Ovary (tissue), 9 donors: ENCODE results near the gene PAQR4. TPM values are rescaled to one million over a fixed set of nuclear protein-coding genes. Genes with fewer than 3 reads are reported as not detected.
A peak's percentile ranks its signal among the peaks of the same experiment; 100 is the strongest.

Experiments used
- DNase-seq, 5 donors: peaks; one replicate each; pipeline ENCODE4 v3.0.0-alpha.2; 2019 to 2020
- H3K27ac ChIP-seq, 2 donors: fragments of 200-600 bp; one replicate each; pipeline versions ENCODE4 v1.5.1 to v1.8.0; 2019 to 2022
- H3K27me3 ChIP-seq: fragments of 200-600 bp; one replicate; pipeline ENCODE4 v1.8.0; 2022
- H3K36me3 ChIP-seq: fragments of 200-600 bp; sonication (generic); one replicate; pipeline ENCODE4 v1.5.1; 2019
- H3K4me1 ChIP-seq: one replicate; pipeline ENCODE4 v1.8.1; 2013; ENCODE audit warnings: mild to moderate bottlenecking, moderate library complexity; ENCODE audit not compliant: insufficient read depth
- H3K4me3 ChIP-seq: fragments of 200-600 bp; sonication (generic); one replicate; pipeline ENCODE4 v1.5.1; 2017
- H3K9me3 ChIP-seq, 2 donors: fragments of 200-600 bp in 1 of 2; sonication (generic) in 1 of 2; one replicate each; pipeline versions ENCODE4 v1.5.1 to v1.8.1; 2013 to 2019; ENCODE audit warnings: mild to moderate bottlenecking in 1 of 2, moderate library complexity in 1 of 2
- CTCF ChIP-seq, 3 donors: fragments of 450-650 bp in 2 of 3; fragments of 200-600 bp in 1 of 3; IDR thresholded peaks; one replicate each; pipeline versions ENCODE4 v1.5.1 to v1.8.0; 2016 to 2022; ENCODE audit warnings: antibody characterized with exemption in 3 of 3, mild to moderate bottlenecking in 1 of 3
- EP300 ChIP-seq: sonication (generic); formaldehyde crosslinking; IDR thresholded peaks from one replicate; pipeline ENCODE4 v1.6.1; 2017; ENCODE audit warnings: antibody characterized with exemption
- POLR2A ChIP-seq: fragments of 450-650 bp; IDR thresholded peaks from one replicate; pipeline ENCODE4 v1.6.1; 2017; ENCODE audit warnings: antibody characterized with exemption, mild to moderate bottlenecking, moderate library complexity
- WGBS, 3 donors: extraction: QIAGEN DNeasy Blood & Tissue Kit in 1 of 3; methylation state at CpG; one replicate each; pipeline versions ENCODE4 v1.1.5 to v1.1.7; 2013 to 2017; 5-methylcytosine and 5-hydroxymethylcytosine counted together
- intact Hi-C, 4 donors: fragments of 100-400 bp; cut with DNase I; formaldehyde crosslinking; loops; one replicate each; pipeline versions ENCODE4 v1.11.0 to v1.15.1; 2022 to 2023
- polyA plus RNA-seq, 2 donors: library from polyadenylated mRNA; stranded (reverse); fragments of 200-250 nt in 1 of 2; fragments of 350-450 nt in 1 of 2; fragmentation: Illumina TruSeq in 1 of 2; extraction: RNeasy Lipid Tissue Mini Kit (QIAGEN cat#74804) in 1 of 2; gene quantifications; one replicate each; pipeline ENCODE4 v1.2.3, GENCODE V29; 2013 to 2014
- total RNA-seq, 7 donors: library from RNA; depleted of rRNA in 2 of 7; stranded (reverse); fragments of >200 nt in 2 of 7; fragmentation: NEBNext Ultra II Directional in 3 of 7; extraction: Animal tissue kit (Norgen Biotek cat#: 25700) in 3 of 7; gene quantifications; one replicate each; pipeline versions ENCODE4 v1.1.0 to v1.2.4, GENCODE V29; 2016 to 2023
- donor health status: DM: no; HTN: no; CAD: no; lungs with moderate emphysema.
- donor health status: DM: no; HTN: no; CAD: no.
- donor health status: Bipolar disorder and iron deficiency.
- donor health status: DM: yes; HTN: yes; CAD: no.
- donor health status: DM: no; HTN: no; CAD: no.
- donor health status: DM: yes; HTN: yes; CAD: no.

Gene PAQR4
- total and polyA plus RNA-seq, 9 donors, result 0.30 to 5.7 (median 1.5) TPM

DNA sequence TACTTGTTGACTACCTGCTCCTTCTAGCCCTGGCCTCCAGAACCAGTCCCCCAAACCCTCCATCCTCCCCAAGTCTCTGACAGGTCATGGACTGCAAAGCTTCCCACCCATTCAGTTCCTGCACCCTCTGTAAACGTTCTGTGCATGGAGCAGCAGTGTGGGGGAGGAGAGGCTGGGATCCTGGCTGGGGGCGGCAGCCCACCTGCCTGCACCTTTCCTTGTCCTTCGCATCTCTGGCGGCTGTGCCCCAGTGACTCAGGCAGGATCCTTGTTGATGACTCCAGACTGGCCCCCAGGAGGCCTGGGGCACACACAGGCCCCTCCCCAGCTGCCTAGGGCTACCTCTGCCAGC is 12.7 kb downstream of the PAQR4 start:
- Histone ChIP-seq H3K4me3 (no peak overlapping the region), H3K9me3 (no peaks in the 10 kb centered on the region), H3K27ac (no peak overlapping the region), H3K27me3 (no peaks in the 10 kb centered on the region), H3K36me3 (no peaks in the 10 kb centered on the region), H3K4me1 (peaks cover 8% of the 10 kb centered on the region)
- intact Hi-C loops, result no loop called here
- DNase-seq, result no peak
- no peak for TF ChIP-seq CTCF (IDR thresholded peaks at IDR 0.05)
- TF ChIP-seq POLR2A, result no peak
- TF ChIP-seq EP300, result no peak
- WGBS, 3 donors, result 59 to 66% (median 60%) methylated on average over 4 of the region's 4 CpGs

DNA sequence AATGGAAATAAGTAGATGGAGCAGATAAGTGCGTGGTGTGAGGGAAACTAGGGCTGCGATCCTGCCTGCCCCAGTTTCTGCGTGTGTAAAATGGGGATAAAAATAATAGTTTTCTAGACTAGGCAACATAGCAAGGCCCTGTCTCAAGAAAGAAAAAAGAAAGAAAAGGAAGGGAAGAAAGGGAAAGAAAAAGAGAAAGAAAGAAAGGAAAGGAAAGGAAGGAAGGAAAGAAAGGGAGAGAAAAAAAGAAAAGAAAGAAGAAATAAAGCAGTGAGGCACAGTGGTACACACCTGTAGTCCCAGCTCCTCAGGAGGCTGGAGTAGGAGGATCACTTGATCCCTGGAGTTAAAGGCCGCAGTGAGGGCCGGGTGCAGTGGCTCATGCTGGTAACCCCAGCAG is 13.3 kb downstream of the PAQR4 start:
- Histone ChIP-seq H3K27me3 (no peaks in the 10 kb centered on the region), H3K36me3 (no peaks in the 10 kb centered on the region), H3K27ac (no peak overlapping the region), H3K9me3 (no peaks in the 10 kb centered on the region), H3K4me1 (peaks cover 8% of the 10 kb centered on the region), H3K4me3 (no peak overlapping the region)
- intact Hi-C loops, result no loop called here
- no peak for TF ChIP-seq EP300
- TF ChIP-seq CTCF (IDR thresholded peaks at IDR 0.05), result no peak
- no peak for TF ChIP-seq POLR2A
- DNase-seq, result no peak
- WGBS, 3 donors, result 73 to 78% (median 77%) methylated on average over 5 of the region's 5 CpGs

GRCh38 chr16:2983706-2984136 is 14.6 kb downstream of the PAQR4 start:
- H3K36me3 ChIP-seq, result no peaks in the 10 kb centered on the region
- H3K4me1 ChIP-seq, result peaks cover 8% of the 10 kb centered on the region
- no peaks in the 10 kb centered on the region for H3K27me3 ChIP-seq
- H3K27ac ChIP-seq, result no peak overlapping the region
- TF ChIP-seq EP300, result no peak
- peak; percentile 78 to 87 (median 86) for TF ChIP-seq CTCF (IDR thresholded peaks at IDR 0.05)
- H3K9me3 ChIP-seq, result no peaks in the 10 kb centered on the region
- 8 to 12% (median 9%) methylated on average over 42 of the region's 42 CpGs for WGBS, 3 donors
- intact Hi-C loops, result no loop called here
- no peak overlapping the region for H3K4me3 ChIP-seq
- peak; percentile 65 to 89 (median 80) for DNase-seq

GRCh38 chr16:2985462-2985861 is 16.3 kb downstream of the PAQR4 start:
- Histone ChIP-seq H3K36me3 (no peaks in the 10 kb centered on the region), H3K27me3 (no peaks in the 10 kb centered on the region), H3K27ac (no peak overlapping the region), H3K4me1 (peaks cover 8% of the 10 kb centered on the region), H3K9me3 (no peaks in the 10 kb centered on the region), H3K4me3 (no peak overlapping the region)
- no peak for DNase-seq
- whole genome bisulfite sequencing, 3 donors, result 15 to 47% (median 16%) methylated on average over 9 of the region's 9 CpGs
- intact Hi-C loops, result no loop called here
- TF ChIP-seq EP300 (no peak), CTCF (IDR thresholded peaks at IDR 0.05) (no peak), POLR2A (no peak)

- DNase-seq, result no peak
- WGBS, 3 donors, result 63 to 74% (median 70%) methylated on average over 15 of the region's 15 CpGs
- Histone ChIP-seq H3K9me3 (no peaks in the 10 kb centered on the region), H3K4me1 (peaks cover 7% of the 10 kb centered on the region), H3K27me3 (no peaks in the 10 kb centered on the region), H3K4me3 (no peak overlapping the region), H3K36me3 (no peaks in the 10 kb centered on the region), H3K27ac (no peak overlapping the region)
- TF ChIP-seq POLR2A, result no peak
- intact Hi-C loops, result no loop called here
Measured at GRCh38 chr16:2985893-2986355, 16.8 kb downstream of the PAQR4 start.
